Right lobe of liver (tissue), 6 donors: Measurements from ENCODE around the gene PERM1. TPM values are rescaled to one million over a fixed set of nuclear protein-coding genes. Genes with fewer than 3 reads are reported as not detected.

Source experiments
- ATAC-seq, 4 donors: fragments of 200-7000 bp; cut with Tn5 transposase; one replicate each; pipeline ENCODE4 v1.9.1; 2020; ENCODE audit warnings: mild to moderate bottlenecking in 4 of 4, moderate library complexity in 4 of 4
- DNase-seq, 3 donors: peaks; one replicate each; pipeline ENCODE4 v3.0.0-alpha.2; 2020
- H3K27ac ChIP-seq, 3 donors: fragments of 200-600 bp; one replicate each; pipeline ENCODE4 v1.8.0; 2022
- H3K27me3 ChIP-seq, 2 donors: fragments of 200-600 bp; one replicate each; pipeline ENCODE4 v1.8.0; 2022
- H3K36me3 ChIP-seq, 4 donors: fragments of 200-600 bp; sonication (generic) in 1 of 4; one replicate each; pipeline versions ENCODE4 v1.5.1 to v1.8.0; 2017 to 2022; ENCODE audit warnings: control low read depth in 1 of 4
- H3K4me1 ChIP-seq, 4 donors: fragments of 200-600 bp; sonication (generic) in 1 of 4; one replicate each; pipeline versions ENCODE4 v1.5.1 to v1.8.0; 2017 to 2022; ENCODE audit warnings: control low read depth in 1 of 4
- H3K4me3 ChIP-seq, 3 donors: fragments of 200-600 bp; one replicate each; pipeline ENCODE4 v1.8.0; 2022
- H3K9me3 ChIP-seq, 4 donors: fragments of 200-600 bp; sonication (generic) in 1 of 4; one replicate each; pipeline versions ENCODE4 v1.5.1 to v1.8.0; 2017 to 2022; ENCODE audit warnings: control low read depth in 1 of 4
- POLR2A ChIP-seq: fragments of 450-650 bp; IDR thresholded peaks from one replicate; pipeline ENCODE4 v1.6.1; 2017; ENCODE audit warnings: antibody characterized with exemption, mild to moderate bottlenecking
- WGBS: methylation state at CpG from one replicate; pipeline ENCODE4 v1.1.6; 2018; ENCODE audit warnings: low coverage, low lambda C conversion rate; ENCODE audit not compliant: insufficient coverage; ENCODE audit errors: missing lambda C conversion rate; 5-methylcytosine and 5-hydroxymethylcytosine counted together
- intact Hi-C, 2 donors: fragments of 100-400 bp; cut with DNase I; formaldehyde crosslinking; loops; one replicate each; pipeline versions ENCODE4 v1.11.2 to v1.14.1; 2022
- total RNA-seq, 6 experiments: library from RNA; depleted of rRNA in 2 of 6; stranded (reverse); fragments of >200 nt in 2 of 6; fragmentation: NEBNext Ultra II Directional in 3 of 6; extraction: Animal tissue kit (Norgen Biotek cat#: 25700) in 3 of 6; gene quantifications; one replicate each; pipeline versions ENCODE4 v1.1.0 to v1.2.4, GENCODE V29; 2016 to 2023
- TF ChIP-seq, protein P1 (sequence below), 4 donors: fragments of 200-600 bp in 3 of 4; fragments of 450-650 bp in 1 of 4; IDR thresholded peaks; one replicate each; pipeline versions ENCODE4 v1.5.1 to v1.8.0; 2016 to 2022; ENCODE audit warnings: antibody characterized with exemption in 4 of 4, mild to moderate bottlenecking in 2 of 4
- donor health status: DM: no; HTN: yes; CAD: no.
- donor health status: DM: no; HTN: no; CAD: no.
- donor health status: DM: no; HTN: no; CAD: no.
- donor health status: DM: no; HTN: yes; CAD: no.
- donor health status: DM: no; HTN: yes; CAD: no.

PERM1 gene
- total RNA-seq, 6 experiments from 2014 or later = 0.18 to 0.46 (median 0.28) TPM; not detected in 2

DNA sequence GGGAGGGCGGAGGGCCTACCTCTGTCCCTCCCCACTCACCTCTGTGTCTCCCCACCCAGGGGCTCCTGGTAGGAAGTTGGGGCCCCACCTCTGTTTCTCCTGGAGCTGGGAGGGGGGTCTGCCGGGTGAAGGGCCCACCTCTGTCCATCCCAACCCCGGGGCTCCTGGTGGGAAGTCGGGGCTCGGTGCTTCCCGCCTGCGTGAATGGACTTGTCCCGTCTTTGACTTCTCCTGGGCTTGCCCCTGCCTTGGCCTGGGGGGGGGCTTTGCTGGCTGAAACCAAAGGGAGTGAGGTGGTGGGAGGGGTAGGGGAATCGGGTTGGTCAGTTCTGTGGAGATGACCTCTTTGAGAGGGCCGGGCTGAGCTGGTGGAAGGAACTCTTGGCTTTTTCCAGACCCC is 43.8 kb upstream of the PERM1 start:
- Histone ChIP-seq H3K27ac (no peak overlapping the region), H3K4me1 (peaks cover 0 to 6% (median under 1%) of the 10 kb centered on the region in 4 donors), H3K9me3 (no peaks in the 10 kb centered on the region), H3K27me3 (no peaks in the 10 kb centered on the region), H3K36me3 (no peaks in the 10 kb centered on the region), H3K4me3 (no peak overlapping the region)
- ATAC-seq (no peak), DNase-seq (no peak)
- intact Hi-C loops = no loop called here
- no peak for TF ChIP-seq POLR2A
- TF ChIP-seq, protein P1, sequence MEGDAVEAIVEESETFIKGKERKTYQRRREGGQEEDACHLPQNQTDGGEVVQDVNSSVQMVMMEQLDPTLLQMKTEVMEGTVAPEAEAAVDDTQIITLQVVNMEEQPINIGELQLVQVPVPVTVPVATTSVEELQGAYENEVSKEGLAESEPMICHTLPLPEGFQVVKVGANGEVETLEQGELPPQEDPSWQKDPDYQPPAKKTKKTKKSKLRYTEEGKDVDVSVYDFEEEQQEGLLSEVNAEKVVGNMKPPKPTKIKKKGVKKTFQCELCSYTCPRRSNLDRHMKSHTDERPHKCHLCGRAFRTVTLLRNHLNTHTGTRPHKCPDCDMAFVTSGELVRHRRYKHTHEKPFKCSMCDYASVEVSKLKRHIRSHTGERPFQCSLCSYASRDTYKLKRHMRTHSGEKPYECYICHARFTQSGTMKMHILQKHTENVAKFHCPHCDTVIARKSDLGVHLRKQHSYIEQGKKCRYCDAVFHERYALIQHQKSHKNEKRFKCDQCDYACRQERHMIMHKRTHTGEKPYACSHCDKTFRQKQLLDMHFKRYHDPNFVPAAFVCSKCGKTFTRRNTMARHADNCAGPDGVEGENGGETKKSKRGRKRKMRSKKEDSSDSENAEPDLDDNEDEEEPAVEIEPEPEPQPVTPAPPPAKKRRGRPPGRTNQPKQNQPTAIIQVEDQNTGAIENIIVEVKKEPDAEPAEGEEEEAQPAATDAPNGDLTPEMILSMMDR (IDR thresholded peaks at IDR 0.05) = no peak
- WGBS = 92% methylated on average over 2 of the region's 10 CpGs

DNA sequence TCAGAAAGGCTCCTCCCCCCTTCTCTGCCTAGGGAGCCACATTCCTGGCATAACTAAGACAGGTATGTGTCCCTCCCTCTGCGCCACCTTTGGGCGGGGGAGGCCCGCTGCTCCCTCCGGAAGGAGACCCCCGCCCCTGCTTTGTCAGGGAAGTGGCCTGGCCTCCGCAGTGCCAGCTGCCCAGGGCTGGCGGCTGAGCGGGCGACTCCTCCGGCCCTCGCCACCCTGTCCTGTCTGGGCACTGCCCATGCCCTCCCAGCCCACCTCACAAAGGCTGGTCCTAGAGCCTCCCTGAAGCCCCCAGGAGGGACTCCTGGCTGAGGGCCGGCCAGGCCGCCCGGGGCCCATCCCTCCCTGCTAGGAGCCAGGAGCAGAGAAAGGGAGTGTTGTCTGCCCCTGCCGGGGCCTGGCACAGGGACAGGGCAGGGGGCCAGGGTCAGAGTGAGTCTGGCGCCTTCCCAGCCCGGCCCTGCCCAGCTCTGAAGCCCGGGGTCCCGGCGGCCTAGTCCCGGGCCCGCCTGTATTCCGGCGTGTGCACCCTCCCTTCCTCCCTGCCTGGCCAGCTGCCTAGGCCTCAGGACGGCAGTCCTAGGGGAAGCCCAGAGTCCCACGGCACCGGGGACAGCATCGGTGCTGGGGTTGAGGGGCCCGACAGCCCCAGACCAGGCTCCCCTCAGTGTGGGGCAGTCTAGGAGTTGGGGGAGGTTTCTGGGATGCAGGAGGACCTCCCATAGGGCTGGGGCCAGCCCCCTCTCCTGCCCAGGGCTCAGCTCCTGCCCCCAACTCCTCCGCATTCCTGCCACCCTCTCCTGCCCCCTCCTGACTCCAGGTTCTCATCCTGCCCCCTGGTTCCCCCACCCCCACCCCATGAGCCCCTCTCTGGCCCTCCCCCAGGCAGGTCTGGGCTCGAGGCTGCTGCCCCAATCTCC is 43.1 kb upstream of the PERM1 start:
- Histone ChIP-seq H3K4me1 (peaks cover 0 to 9% (median 3%) of the 10 kb centered on the region in 4 donors), H3K4me3 (no peak overlapping the region), H3K27me3 (no peaks in the 10 kb centered on the region), H3K27ac (no peak overlapping the region), H3K9me3 (no peaks in the 10 kb centered on the region), H3K36me3 (no peaks in the 10 kb centered on the region)
- 60% methylated on average over 1 of the region's 31 CpGs for whole genome bisulfite sequencing
- DNase-seq (no peak), ATAC-seq (peak in 2 of 4 donors; percentile 3 to 14)
- intact Hi-C loops = no loop called here
- TF ChIP-seq POLR2A = peak; percentile 30
- TF ChIP-seq, protein P1 (IDR thresholded peaks at IDR 0.05) = no peak

DNA sequence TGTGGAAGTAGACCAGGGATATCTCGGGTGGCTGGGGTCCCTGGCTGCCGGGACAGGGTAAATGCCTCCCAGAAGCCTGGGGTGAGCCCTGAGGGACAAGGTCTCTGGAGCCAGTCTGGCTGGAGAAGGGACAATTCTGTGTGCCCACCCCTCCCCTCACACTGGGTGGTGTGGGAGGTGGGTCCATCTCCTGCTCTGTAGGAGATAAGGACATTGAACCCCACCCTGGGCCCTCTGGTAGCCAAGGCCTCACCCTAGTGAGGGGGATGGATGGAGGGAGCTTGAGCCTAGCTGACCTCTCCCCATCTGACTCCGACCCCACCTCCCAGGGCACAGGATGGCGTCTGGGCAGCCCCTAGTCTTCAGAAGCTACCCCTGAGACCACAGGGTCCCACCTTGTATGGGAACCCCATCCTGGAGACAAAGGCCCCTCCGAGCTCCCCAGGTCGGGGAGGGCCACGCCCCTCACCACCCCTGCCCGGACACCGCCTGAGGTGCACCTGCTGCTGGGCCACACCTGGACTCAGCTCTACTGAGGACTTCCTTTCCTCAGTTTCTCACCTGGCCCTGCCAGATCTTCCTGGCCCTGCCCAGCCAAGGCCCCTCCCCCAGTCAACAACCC is 42.4 kb upstream of the PERM1 start:
- Histone ChIP-seq H3K9me3 (no peaks in the 10 kb centered on the region), H3K4me1 (peaks cover 0 to 9% (median 3%) of the 10 kb centered on the region in 4 donors), H3K27ac (no peak overlapping the region), H3K36me3 (no peaks in the 10 kb centered on the region), H3K4me3 (no peak overlapping the region), H3K27me3 (no peaks in the 10 kb centered on the region)
- TF ChIP-seq, protein P1 (IDR thresholded peaks at IDR 0.05) = no peak
- TF ChIP-seq POLR2A = no peak
- DNase-seq (no peak), ATAC-seq (no peak)
- no CpG with 5 or more reads among the region's 9 CpGs for WGBS
- intact Hi-C loops = no loop called here

DNA sequence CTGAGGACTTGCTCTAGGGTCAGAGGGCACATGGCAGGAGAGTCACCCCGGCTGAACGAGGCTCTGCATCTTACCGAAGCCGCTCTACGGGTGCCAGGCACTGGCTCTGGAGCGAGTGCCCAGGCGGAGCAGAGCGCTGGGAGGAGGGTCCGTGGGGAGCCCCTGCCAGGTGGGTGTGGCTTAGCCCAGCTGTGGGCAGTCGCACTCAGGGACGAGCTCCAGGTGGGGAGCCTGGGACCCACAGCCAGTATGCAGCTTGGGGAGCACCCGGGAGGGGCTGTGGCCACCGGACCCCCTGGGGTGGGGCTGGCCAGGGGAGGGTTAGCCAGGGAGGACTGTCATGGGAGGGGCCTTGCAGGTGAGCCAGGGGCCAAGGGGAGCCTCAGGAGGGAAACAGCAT is 41.8 kb upstream of the PERM1 start:
- ATAC-seq = no peak
- H3K4me1 ChIP-seq = peaks cover 0 to 10% (median 5%) of the 10 kb centered on the region in 4 donors

More for the DNA sequence above, 41.8 kb upstream of the PERM1 start:
- H3K27ac ChIP-seq = no peak overlapping the region
- intact Hi-C loops = no loop called here
- DNase-seq = no peak
- H3K9me3 ChIP-seq = no peaks in the 10 kb centered on the region
- WGBS = 55% methylated on average over 4 of the region's 13 CpGs
- H3K4me3 ChIP-seq = no peak overlapping the region
- no peaks in the 10 kb centered on the region for H3K36me3 ChIP-seq
- no peaks in the 10 kb centered on the region for H3K27me3 ChIP-seq
- TF ChIP-seq, protein P1 (IDR thresholded peaks at IDR 0.05) = no peak
- no peak for TF ChIP-seq POLR2A
